Activated CD8-positive, alpha-beta memory T cell treated with anti-CD3 and anti-CD28 coated beads for 24 hours (primary cell): ENCODE results near the gene TMEM178A.
"Not testable (repeated sequence)": the region's sequence is repeated elsewhere in the genome, so short reads cannot be mapped to it uniquely, and the experiment has no call there.

Source experiments
- DNase-seq: peaks from one replicate; pipeline ENCODE4 v3.0.0-alpha.2; 2020

TMEM178A gene

GRCh38 chr2:39665811-39666490 lies at the start of gene TMEM178A:
Gene TMEM178A, plus strand, starts transcription at chr2:39665917. Its CDS starts 58 bp downstream, at chr2:39665975.
- peak; percentile 59 for DNase-seq

GRCh38 chr2:39618236-39618635 lies 47.5 kb upstream of the TMEM178A start:
- DNase-seq: no peak

GRCh38 chr2:39618736-39619135 lies 47.0 kb upstream of the TMEM178A start:
- no peak for DNase-seq

DNA sequence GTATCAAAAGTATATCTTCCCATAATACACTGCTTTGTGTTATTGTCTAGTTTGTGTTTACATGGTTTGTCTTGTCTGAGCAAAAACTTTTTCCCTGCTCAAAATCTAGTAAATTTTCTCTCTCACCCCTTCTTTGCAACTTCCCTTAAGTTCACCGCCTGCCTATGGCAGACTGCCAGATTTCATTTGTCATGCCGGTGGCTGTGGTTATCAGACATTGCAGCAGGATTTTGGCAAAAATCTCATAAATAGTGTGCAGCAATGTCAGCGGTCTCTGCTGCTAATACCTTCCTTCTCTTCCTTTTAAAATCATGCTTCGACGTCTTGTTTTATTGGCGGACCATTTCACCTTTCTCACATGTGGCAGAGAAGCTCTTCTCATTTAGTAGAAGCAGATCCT lies 45.6 kb upstream of the TMEM178A start:
- no peak for DNase-seq

DNA sequence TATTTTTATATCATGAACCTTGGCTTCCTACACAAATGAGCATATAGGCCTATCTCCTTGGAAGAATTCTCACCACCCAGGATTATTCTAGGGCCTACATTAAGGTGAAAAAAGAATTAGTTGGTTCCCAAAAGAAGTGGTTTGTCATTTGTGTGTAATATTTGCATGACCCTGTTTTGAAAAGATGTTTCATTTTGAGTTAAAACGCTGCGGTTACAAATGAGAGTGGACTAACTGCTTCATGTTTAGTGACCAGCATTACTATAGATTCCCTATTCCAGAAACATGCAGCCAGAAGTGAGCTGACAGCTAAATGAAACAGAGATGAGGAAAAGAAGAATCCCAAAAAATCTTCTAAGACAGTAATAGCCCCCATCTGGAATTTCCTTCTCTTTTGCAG lies 44.1 kb upstream of the TMEM178A start:
- no peak for DNase-seq

GRCh38 chr2:39622860-39623259 lies 42.9 kb upstream of the TMEM178A start:
- DNase-seq: no peak

DNA sequence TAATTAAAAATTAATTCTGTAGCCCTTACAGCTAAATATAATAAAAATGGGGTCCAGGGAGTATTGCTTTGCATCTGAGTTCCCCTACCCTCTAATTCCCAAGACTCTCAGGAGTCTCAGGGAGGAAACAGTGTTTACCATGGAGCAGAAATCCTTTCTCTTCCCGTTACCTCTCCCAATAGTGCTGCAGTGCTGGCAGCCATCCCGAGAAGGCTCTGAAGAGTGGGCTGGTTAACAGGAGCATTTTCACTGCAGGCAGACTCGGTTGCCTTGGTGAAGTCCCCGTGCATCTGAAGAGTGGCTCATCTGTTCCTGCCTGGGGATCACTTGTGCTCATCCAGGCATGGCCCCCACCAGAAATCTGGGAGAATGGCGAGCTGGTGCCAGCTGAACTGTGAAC lies 41.8 kb upstream of the TMEM178A start:
- no peak for DNase-seq

- DNase-seq: no peak
These were observed 40.4 kb upstream of the TMEM178A start for GRCh38 chr2:39625193-39625926.

- DNase-seq: no peak
These were observed 39.8 kb upstream of the TMEM178A start for GRCh38 chr2:39625927-39626270.

DNA sequence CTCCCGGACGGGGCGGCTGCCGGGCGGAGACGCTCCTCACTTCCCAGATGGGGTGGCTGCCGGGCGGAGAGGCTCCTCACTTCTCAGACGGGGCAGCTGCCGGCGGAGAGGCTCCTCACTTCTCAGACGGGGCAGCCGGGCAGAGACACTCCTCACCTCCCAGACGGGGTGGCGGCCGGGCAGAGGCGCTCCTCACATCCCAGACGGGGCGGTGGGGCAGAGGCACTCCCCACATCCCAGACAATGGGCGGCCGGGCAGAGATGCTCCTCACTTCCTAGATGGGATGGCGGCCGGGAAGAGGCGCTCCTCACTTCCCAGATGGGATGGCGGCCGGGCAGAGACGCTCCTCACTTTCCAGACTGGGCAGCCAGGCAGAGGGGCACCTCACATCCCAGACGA lies 37.4 kb upstream of the TMEM178A start:
- not testable (repeated sequence) for DNase-seq

DNA sequence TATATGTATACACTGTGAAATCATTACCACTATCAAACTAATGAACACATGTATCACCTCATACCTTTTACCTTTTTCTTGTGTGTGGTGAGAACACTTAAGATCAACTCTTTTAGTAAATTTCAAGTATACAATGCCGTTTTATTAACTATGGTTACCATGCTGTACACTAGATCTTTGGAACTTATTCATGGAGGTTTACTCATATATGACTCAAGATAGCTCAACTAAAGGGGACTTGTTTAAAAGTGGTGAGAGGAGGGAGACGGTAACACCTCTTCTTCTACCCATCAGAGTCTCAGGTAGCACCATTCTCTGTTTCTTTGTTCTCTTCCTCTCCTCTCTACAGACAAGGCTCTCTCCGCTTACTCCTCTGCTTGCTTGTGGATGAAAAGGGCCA lies 36.1 kb upstream of the TMEM178A start:
- no peak for DNase-seq

GRCh38 chr2:39631256-39631655 lies 34.5 kb upstream of the TMEM178A start:
- DNase-seq: no peak

- no peak for DNase-seq
These were observed 34.0 kb upstream of the TMEM178A start for GRCh38 chr2:39631718-39632117.

DNA sequence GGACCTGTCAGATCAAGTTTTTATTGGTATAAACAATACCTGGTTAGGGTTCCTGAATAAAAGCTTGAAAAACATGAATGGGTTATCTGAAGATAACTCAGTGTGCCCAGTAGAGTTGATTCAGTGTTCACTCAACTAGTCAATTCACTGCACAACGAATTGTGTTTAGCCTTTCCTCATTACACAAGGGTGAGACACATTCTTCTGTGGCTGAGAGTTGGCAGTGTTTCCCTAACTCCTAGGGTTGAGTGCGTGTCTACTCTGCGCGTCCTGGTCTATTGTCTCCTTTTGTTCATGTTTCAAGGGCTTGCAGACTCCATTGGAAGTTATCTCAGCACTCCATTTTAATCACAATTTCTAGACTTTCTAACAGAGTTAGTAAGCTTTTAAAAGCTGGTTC lies 32.8 kb upstream of the TMEM178A start:
- no peak for DNase-seq

DNA sequence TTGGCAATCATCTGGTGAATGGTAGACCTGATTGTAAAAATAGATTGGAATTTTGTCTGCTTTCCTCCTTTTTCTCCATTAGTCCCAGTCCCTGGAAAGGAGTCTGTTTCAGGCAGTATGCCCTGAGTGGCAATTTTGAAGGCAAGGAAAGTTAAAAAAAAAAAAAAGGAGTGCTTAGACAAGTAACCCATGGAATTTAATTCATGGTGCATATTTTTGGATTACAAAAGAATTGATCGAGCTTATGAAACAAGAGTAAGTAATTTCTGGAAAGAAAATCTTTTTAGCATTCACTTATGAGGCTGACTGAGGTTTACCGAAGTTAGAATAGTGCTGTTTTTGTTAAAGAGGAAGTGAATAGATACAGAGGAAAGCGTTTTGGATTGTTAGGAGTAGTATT lies 29.4 kb upstream of the TMEM178A start:
- no peak for DNase-seq

GRCh38 chr2:39638581-39638980 lies 27.1 kb upstream of the TMEM178A start:
- DNase-seq: no peak

DNA sequence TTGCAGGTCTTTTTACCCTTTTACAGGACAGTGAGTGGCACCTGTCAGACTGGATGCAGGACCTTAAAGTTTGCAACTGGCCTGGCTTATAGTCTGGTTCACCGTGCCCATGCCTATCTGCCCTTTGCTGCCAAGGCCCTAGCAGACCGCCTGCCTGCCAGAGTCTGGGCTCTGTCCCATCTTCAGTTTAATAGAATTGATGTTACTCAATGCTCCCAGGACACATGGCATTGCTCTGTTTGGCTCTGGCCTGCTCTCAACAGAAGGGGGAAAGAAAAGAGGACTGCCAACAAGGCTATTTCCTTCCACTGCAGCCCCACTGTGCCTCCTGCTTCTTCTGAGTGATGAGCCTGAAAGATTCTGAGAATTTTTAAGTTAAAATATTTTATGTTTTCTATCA lies 25.6 kb upstream of the TMEM178A start:
- DNase-seq: no peak

- no peak for DNase-seq
These were observed 25.0 kb upstream of the TMEM178A start for GRCh38 chr2:39640681-39641080.

- DNase-seq: no peak
These were observed 24.1 kb upstream of the TMEM178A start for GRCh38 chr2:39641635-39642034.

DNA sequence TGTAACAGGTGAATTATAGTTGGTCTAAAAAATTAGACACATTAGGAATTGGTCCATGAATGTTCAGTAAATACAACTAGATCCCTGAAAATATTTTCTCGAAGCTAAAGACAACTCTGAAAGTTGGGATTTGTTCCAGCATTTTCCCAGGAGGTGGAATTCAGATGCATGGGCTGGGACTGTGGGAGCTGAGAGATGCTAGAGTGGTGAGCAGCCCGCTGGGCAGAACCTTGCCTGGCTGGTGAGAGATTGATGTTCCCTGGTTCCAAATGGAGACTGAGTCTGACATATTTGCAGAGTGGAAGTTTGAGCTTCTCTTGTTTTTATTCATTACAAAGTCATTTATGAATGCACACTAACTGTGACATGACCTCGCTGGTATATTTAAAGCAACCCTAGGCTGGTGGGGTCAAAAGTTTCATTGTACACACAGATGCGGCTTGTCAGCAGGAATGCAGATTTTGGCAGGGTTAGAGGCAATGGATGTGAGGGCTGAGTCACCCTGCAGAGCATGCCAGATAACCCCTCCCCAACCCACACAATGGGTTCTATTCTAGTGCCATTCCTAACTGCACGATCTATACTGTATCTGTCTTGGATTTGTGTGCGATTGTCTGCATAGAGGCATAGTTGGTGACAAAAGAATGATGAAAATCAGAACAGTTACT lies 23.5 kb upstream of the TMEM178A start:
- no peak for DNase-seq

DNA sequence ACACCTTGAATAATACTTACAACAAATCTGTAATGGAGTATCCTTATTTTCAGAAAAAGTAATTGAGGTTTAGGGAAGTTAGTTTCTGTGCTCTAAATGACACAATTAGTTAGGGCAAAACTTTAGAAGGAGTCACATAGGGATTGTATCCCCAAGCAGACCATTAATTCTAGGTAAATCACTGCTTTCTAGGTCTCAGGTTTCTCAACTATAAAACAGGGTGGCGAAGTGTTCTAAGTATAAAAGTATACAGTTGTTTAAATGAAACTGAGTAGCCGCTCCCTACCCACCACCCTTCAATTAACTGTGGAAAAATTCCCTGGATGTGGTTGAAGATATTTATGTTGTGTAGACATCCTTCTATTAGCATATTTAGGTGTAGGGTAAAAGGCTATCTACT lies 19.9 kb upstream of the TMEM178A start:
- DNase-seq: no peak

- no peak for DNase-seq
These were observed 19.4 kb upstream of the TMEM178A start for GRCh38 chr2:39646267-39646666.

- no peak for DNase-seq
These were observed 18.5 kb upstream of the TMEM178A start for GRCh38 chr2:39647104-39647765.

GRCh38 chr2:39648580-39648979 lies 17.1 kb upstream of the TMEM178A start:
- DNase-seq: no peak
